KMS-11 (cell line): ENCODE data around the gene ZNF174.

ENCODE experiments used
- H2AFZ ChIP-seq: fragments of 200-600 bp; sonication (generic); 2 replicates; pipeline ENCODE4 v1.6.1; 2016; ENCODE audit warnings: antibody characterized with exemption, mixed run types, low read depth
- H3K27ac ChIP-seq: fragments of 200-600 bp; sonication (generic); 2 replicates; pipeline ENCODE4 v1.6.1; 2016; ENCODE audit warnings: mild to moderate bottlenecking, mixed run types
- H3K27me3 ChIP-seq: fragments of 200-600 bp; sonication (generic); 2 replicates; pipeline ENCODE4 v1.6.1; 2017; ENCODE audit warnings: mild to moderate bottlenecking, low read depth, mixed run types, moderate library complexity; ENCODE audit not compliant: insufficient read depth
- H3K36me3 ChIP-seq: fragments of 200-600 bp; sonication (generic); 2 replicates; pipeline ENCODE4 v1.6.1; 2017; ENCODE audit warnings: mild to moderate bottlenecking, mixed run types; ENCODE audit not compliant: insufficient read depth
- H3K4me1 ChIP-seq: fragments of 200-600 bp; sonication (generic); 2 replicates; pipeline ENCODE4 v1.6.1; 2016; ENCODE audit warnings: mild to moderate bottlenecking, low read depth, mixed run types; ENCODE audit not compliant: poor library complexity, severe bottlenecking
- H3K4me2 ChIP-seq: fragments of 200-600 bp; sonication (generic); 2 replicates; pipeline ENCODE4 v1.7.0; 2016; ENCODE audit warnings: mild to moderate bottlenecking, mixed run types
- H3K4me3 ChIP-seq: fragments of 200-600 bp; sonication (generic); IDR thresholded peaks from 2 replicates; pipeline ENCODE4 v1.6.1; 2017; ENCODE audit warnings: low read depth, low read length, mixed read lengths; ENCODE audit not compliant: insufficient read depth
- H3K79me2 ChIP-seq: fragments of 200-600 bp; sonication (generic); 2 replicates; pipeline ENCODE4 v1.6.1; 2016; ENCODE audit warnings: low read depth, mixed run types; ENCODE audit not compliant: insufficient read depth
- H3K9ac ChIP-seq: fragments of 200-600 bp; sonication (generic); 2 replicates; pipeline ENCODE4 v1.6.1; 2016; ENCODE audit warnings: mild to moderate bottlenecking, mixed run types
- H4K20me1 ChIP-seq: fragments of 200-600 bp; sonication (generic); 2 replicates; pipeline ENCODE4 v1.6.1; 2016; ENCODE audit warnings: mild to moderate bottlenecking, mixed run types; ENCODE audit not compliant: insufficient read depth
- CTCF ChIP-seq: fragments of 200-600 bp; sonication (generic); conservative IDR thresholded peaks from 2 replicates; pipeline ENCODE4 v1.6.1; 2017; ENCODE audit warnings: low read depth, mild to moderate bottlenecking, antibody characterized with exemption, low read length, moderate library complexity, mixed read lengths

ZNF174 gene

GRCh38 chr16:3400779-3401688 is at the start of gene ZNF174, which contains the start of gene ZSCAN32:
TSS of gene ZNF174 (plus strand) at chr16:3401215. CDS start at chr16:3402005, 790 bp downstream.
TSS of gene ZSCAN32 (minus strand) at chr16:3401004. CDS start at chr16:3397557, 3,447 bp downstream.
- Histone ChIP-seq H3K36me3 (peaks cover 24% of the 10 kb centered on the region; the same call in 1 of the 2 replicates), H4K20me1 (no peaks in the 10 kb centered on the region), H3K4me3 (no peak within 1 kb of the TSS), H3K27ac (peak within 1 kb of the TSS; percentile 60), H3K4me1 (peaks cover 14% of the 10 kb centered on the region), H3K27me3 (no peaks in the 10 kb centered on the region), H3K9ac (peak within 1 kb of the TSS; percentile 59), H3K79me2 (peaks cover 32% of the 10 kb centered on the region), H3K4me2 (peak within 1 kb of the TSS; percentile 92), H2AFZ (peak within 1 kb of the TSS; percentile 87)
- no peak for TF ChIP-seq CTCF

DNA sequence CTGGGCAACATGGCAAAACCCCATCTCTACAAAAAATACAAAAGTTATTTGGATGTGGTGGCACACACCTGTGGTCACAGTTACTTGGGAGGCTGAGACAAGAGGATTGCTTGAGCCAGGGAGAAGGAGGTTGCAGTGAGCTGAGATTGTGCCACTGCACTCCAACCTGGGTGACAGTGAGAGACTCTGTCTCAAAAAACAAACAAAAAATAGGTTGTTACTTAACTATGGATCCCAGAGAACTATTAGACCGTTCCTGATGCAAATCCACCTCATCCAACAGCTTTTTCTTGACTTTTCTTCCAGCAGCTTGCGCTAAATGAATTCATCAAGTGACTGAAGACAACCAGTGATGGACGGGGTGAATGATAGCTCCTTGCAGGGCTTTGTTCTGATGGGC is 45.4 kb upstream of the ZNF174 start, which contains the start of gene OR2C1:
TSS of gene OR2C1 (plus strand) at position 301 of the 400 bp plus-strand sequence. CDS start at position 353, 52 bp downstream.
- no peak for TF ChIP-seq CTCF
- H3K9ac ChIP-seq = no peak within 1 kb of the TSS
- no peaks in the 10 kb centered on the region; the same call in 1 of the 2 replicates for H3K79me2 ChIP-seq
- no peaks in the 10 kb centered on the region for H4K20me1 ChIP-seq
- H3K4me3 ChIP-seq = no peak within 1 kb of the TSS
- H3K27ac ChIP-seq = no peak within 1 kb of the TSS
- peaks cover 32% of the 10 kb centered on the region for H3K4me1 ChIP-seq
- H3K27me3 ChIP-seq = no peaks in the 10 kb centered on the region
- no peaks in the 10 kb centered on the region for H3K36me3 ChIP-seq
- H3K4me2 ChIP-seq = no peak within 1 kb of the TSS; the same call in 1 of the 2 replicates
- no peak within 1 kb of the TSS for H2AFZ ChIP-seq

DNA sequence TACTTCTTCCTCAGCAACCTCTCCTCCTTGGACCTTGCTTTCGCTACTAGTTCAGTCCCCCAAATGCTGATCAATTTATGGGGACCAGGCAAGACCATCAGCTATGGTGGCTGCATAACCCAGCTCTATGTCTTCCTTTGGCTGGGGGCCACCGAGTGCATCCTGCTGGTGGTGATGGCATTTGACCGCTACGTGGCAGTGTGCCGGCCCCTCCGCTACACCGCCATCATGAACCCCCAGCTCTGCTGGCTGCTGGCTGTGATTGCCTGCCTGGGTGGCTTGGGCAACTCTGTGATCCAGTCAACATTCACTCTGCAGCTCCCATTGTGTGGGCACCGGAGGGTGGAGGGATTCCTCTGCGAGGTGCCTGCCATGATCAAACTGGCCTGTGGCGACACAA is 44.9 kb upstream of the ZNF174 start:
- H3K9ac ChIP-seq = no peak overlapping the region
- H3K4me1 ChIP-seq = peaks cover 27% of the 10 kb centered on the region
- no peak for TF ChIP-seq CTCF
- H3K79me2 ChIP-seq = no peaks in the 10 kb centered on the region
- H3K27me3 ChIP-seq = no peaks in the 10 kb centered on the region
- no peak overlapping the region for H3K4me2 ChIP-seq
- H3K4me3 ChIP-seq = no peak overlapping the region
- H3K27ac ChIP-seq = no peak overlapping the region
- no peaks in the 10 kb centered on the region for H4K20me1 ChIP-seq
- no peaks in the 10 kb centered on the region for H3K36me3 ChIP-seq
- no peak overlapping the region for H2AFZ ChIP-seq

DNA sequence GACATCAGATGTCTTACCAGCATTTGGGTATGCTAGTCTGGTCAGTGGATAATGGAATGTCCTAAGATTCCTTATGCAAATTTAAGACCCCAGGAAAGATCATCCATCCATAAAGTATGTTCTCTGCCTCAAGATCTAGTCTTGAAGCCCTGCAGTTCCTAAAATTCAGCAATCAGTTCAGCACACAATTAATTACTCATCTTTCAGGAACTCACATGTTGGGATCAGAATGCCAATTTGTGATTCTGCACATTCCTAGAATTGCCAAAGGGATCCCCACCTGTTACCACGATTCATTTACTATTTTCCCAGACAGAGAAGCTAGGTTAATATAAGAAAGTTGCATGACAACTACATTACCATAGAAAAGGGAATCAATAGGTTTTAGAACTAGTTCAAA is 42.1 kb upstream of the ZNF174 start:
- no peak overlapping the region for H3K9ac ChIP-seq
- H4K20me1 ChIP-seq = no peaks in the 10 kb centered on the region
- no peaks in the 10 kb centered on the region for H3K36me3 ChIP-seq
- H3K4me3 ChIP-seq = no peak overlapping the region
- TF ChIP-seq CTCF = no peak
- H2AFZ ChIP-seq = no peak overlapping the region
- H3K4me1 ChIP-seq = peaks cover 9% of the 10 kb centered on the region
- H3K79me2 ChIP-seq = no peaks in the 10 kb centered on the region
- H3K27ac ChIP-seq = no peak overlapping the region
- H3K27me3 ChIP-seq = no peaks in the 10 kb centered on the region
- H3K4me2 ChIP-seq = no peak overlapping the region
